Measurements from ENCODE around the gene GIT2.

DNA sequence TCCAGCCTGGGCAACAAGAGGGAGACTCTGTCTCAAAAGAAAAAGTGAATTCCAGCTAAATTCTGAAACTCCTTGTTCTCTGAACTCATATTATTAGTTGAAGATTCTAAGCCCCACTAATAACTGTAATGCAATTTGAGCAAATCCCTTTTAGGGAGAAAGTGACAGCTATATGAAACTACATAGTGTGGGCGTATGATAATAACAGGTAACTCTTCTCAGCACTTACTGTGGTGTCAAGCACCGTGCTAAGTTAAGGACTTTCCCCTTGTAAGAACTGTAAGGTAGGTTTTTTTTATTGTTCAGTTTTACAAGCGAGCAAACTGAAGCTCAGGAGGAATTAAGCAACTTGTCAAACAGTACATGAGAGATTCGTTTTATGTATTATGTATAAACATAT lies 8.4 kb upstream of the GIT2 start:
- TF ChIP-seq, protein P1, sequence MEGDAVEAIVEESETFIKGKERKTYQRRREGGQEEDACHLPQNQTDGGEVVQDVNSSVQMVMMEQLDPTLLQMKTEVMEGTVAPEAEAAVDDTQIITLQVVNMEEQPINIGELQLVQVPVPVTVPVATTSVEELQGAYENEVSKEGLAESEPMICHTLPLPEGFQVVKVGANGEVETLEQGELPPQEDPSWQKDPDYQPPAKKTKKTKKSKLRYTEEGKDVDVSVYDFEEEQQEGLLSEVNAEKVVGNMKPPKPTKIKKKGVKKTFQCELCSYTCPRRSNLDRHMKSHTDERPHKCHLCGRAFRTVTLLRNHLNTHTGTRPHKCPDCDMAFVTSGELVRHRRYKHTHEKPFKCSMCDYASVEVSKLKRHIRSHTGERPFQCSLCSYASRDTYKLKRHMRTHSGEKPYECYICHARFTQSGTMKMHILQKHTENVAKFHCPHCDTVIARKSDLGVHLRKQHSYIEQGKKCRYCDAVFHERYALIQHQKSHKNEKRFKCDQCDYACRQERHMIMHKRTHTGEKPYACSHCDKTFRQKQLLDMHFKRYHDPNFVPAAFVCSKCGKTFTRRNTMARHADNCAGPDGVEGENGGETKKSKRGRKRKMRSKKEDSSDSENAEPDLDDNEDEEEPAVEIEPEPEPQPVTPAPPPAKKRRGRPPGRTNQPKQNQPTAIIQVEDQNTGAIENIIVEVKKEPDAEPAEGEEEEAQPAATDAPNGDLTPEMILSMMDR (IDR thresholded peaks at IDR 0.05 in 2 of 3, conservative IDR thresholded peaks at IDR 0.05 in 1 of 3; ENCODE audit: control insufficient read depth in 2 of 3, extremely low read depth in 1 of 3, insufficient read depth in 1 of 3, low read depth in 3 of 3, low read length in 3 of 3) = no peak
- TF ChIP-seq FOS (IDR thresholded peaks at IDR 0.05; ENCODE audit: borderline replicate concordance, extremely low read depth, insufficient read length) (no peak), ZNF622 (IDR thresholded peaks at IDR 0.05) (no peak), CREB1 (IDR thresholded peaks at IDR 0.05; ENCODE audit: low read depth) (0 out of 2 replicates have a peak, but pooled peaks have one; percentile 56), POLR2A (IDR thresholded peaks at IDR 0.05; ENCODE audit: low read depth, low read length) (no peak), CBX5 (IDR thresholded peaks at IDR 0.05; ENCODE audit: low read depth) (no peak), POLR2AphosphoS5 (IDR thresholded peaks at IDR 0.05; ENCODE audit: low read length) (no peak), SIX5 (IDR thresholded peaks at IDR 0.05; ENCODE audit: low read depth, low read length, severe bottlenecking) (no peak), RAD21 (IDR thresholded peaks at IDR 0.05; ENCODE audit: insufficient read depth, low read depth, low read length) (no peak), EZH2 (IDR thresholded peaks at IDR 0.05; ENCODE audit: borderline replicate concordance, control insufficient read depth, low read depth, low read length) (no peak)
